ENCODE results near the gene PPFIBP2. TPM values are rescaled to one million over a fixed set of nuclear protein-coding genes. Genes with fewer than 3 reads are reported as not detected.
A peak's percentile ranks its signal among the peaks of the same experiment; 100 is the strongest.

Gene PPFIBP2
- total and polyA plus RNA-seq, 10 donors, result 17.2 to 75.1 (median 40.4) TPM

- peaks cover 10 to 44% (median 19%) of the 10 kb centered on the region in 6 donors for H3K4me1 ChIP-seq
- WGBS, 5 donors, result 68 to 96% (median 77%) methylated on average over 1 of the region's 1 CpG
- TF ChIP-seq POLR2AphosphoS5 (IDR thresholded peaks at IDR 0.05), result no peak
- no peak for TF ChIP-seq CTCF (IDR thresholded peaks at IDR 0.05 in 8 of 11, conservative IDR thresholded peaks at IDR 0.05 in 3 of 11)
- intact Hi-C loops (cut with DNase I; ENCODE audit: low total_unique reads), result no loop called here
- H3K27me3 ChIP-seq (replicated peaks in 1 of 7), result no peaks in the 10 kb centered on the region
- no peaks in the 10 kb centered on the region for H3K36me3 ChIP-seq
- H3K27ac ChIP-seq, result no peak overlapping the region
- H3K4me3 ChIP-seq, result no peak overlapping the region
- H3K9me3 ChIP-seq, result no peaks in the 10 kb centered on the region
- no peak for DNase-seq
Observed at GRCh38 chr11:7490535-7490934, 23.3 kb upstream of the PPFIBP2 start.

GRCh38 chr11:7492253-7492652, 21.5 kb upstream of the PPFIBP2 start:
- DNase-seq, result no peak
- no peak overlapping the region for H3K4me3 ChIP-seq
- peak overlapping the region in 1 of 8 donors; percentile 1 for H3K27ac ChIP-seq
- H3K9me3 ChIP-seq, result no peaks in the 10 kb centered on the region
- WGBS, 5 donors, result 73 to 84% (median 76%) methylated on average over 1 of the region's 1 CpG
- TF ChIP-seq POLR2AphosphoS5 (IDR thresholded peaks at IDR 0.05) (no peak), CTCF (IDR thresholded peaks at IDR 0.05 in 8 of 11, conservative IDR thresholded peaks at IDR 0.05 in 3 of 11) (no peak), POLR2A (IDR thresholded peaks at IDR 0.05) (no peak)
- no peaks in the 10 kb centered on the region for H3K36me3 ChIP-seq
- intact Hi-C loops (cut with DNase I; ENCODE audit: low total_unique reads), result no loop called here
- H3K27me3 ChIP-seq (replicated peaks in 1 of 7), result no peaks in the 10 kb centered on the region
- peaks cover 20 to 61% (median 35%) of the 10 kb centered on the region in 6 donors for H3K4me1 ChIP-seq

- no peak for DNase-seq
- Histone ChIP-seq H3K4me3 (no peak overlapping the region), H3K27ac (no peak overlapping the region), H3K9me3 (no peaks in the 10 kb centered on the region), H3K4me1 (peaks cover 20 to 75% (median 46%) of the 10 kb centered on the region in 6 donors), H3K36me3 (no peaks in the 10 kb centered on the region), H3K27me3 (replicated peaks in 1 of 7) (no peaks in the 10 kb centered on the region)
- no peak for TF ChIP-seq POLR2AphosphoS5 (IDR thresholded peaks at IDR 0.05)
- TF ChIP-seq CTCF (IDR thresholded peaks at IDR 0.05 in 8 of 11, conservative IDR thresholded peaks at IDR 0.05 in 3 of 11), result no peak
- no peak for TF ChIP-seq POLR2A (IDR thresholded peaks at IDR 0.05)
- intact Hi-C loops (cut with DNase I; ENCODE audit: low total_unique reads), result no loop called here
- WGBS, 5 donors, result 74 to 96% (median 88%) methylated on average over 2 of the region's 2 CpGs
Observed at GRCh38 chr11:7493670-7494069, 20.1 kb upstream of the PPFIBP2 start.

- H3K9me3 ChIP-seq, result no peaks in the 10 kb centered on the region
- H3K4me1 ChIP-seq, result peaks cover 20 to 80% (median 46%) of the 10 kb centered on the region in 6 donors
- no peak overlapping the region for H3K4me3 ChIP-seq
- TF ChIP-seq POLR2AphosphoS5 (IDR thresholded peaks at IDR 0.05) (no peak), POLR2A (IDR thresholded peaks at IDR 0.05) (no peak), CTCF (IDR thresholded peaks at IDR 0.05 in 8 of 11, conservative IDR thresholded peaks at IDR 0.05 in 3 of 11) (no peak)
- H3K27me3 ChIP-seq (replicated peaks in 1 of 7), result no peaks in the 10 kb centered on the region
- H3K36me3 ChIP-seq, result no peaks in the 10 kb centered on the region
- no peak overlapping the region for H3K27ac ChIP-seq
- WGBS, 5 donors, result 86 to 94% (median 92%) methylated on average over 4 to 5 of the region's 5 CpGs
- no peak for DNase-seq
- intact Hi-C loops (cut with DNase I; ENCODE audit: low total_unique reads), result no loop called here
Observed at GRCh38 chr11:7494086-7494745, 19.6 kb upstream of the PPFIBP2 start.
